GM12878 (cell line): Measurements from ENCODE around the gene CETN3. TPM values are rescaled to one million over a fixed set of nuclear protein-coding genes. Genes with fewer than 3 reads are reported as not detected.

Source experiments
- ATAC-seq: fragments of 200-7000 bp; cut with Tn5 transposase; 3 replicates; pipeline ENCODE4 v1.9.1; 2020; ENCODE audit warnings: mild to moderate bottlenecking, moderate library complexity
- BruUV-seq: library from RNA; stranded (reverse); fragments of 400-500 nt; replicated peaks from 2 replicates; lab custom pipeline; 2021; lab: Mats Ljungman, UMichigan
- CTCF ChIA-PET: fragments of 300-600 bp; sonication (Branson Sonifier 250); formaldehyde crosslinking; extraction: SDS; loops from one replicate; lab custom pipeline; 2021; ENCODE audit warnings: inconsistent platforms; lab: Yijun Ruan, JAX
- POLR2A ChIA-PET: fragments of 350-600 bp; formaldehyde crosslinking; extraction: SDS; loops from one replicate; lab custom pipeline; 2021; ENCODE audit warnings: inconsistent platforms; lab: Charles Lee
- RAD21 ChIA-PET: fragments of 300-600 bp; sonication (Branson Sonifier 250); formaldehyde crosslinking; loops from one replicate; lab custom pipeline; 2023; ENCODE audit warnings: antibody characterized with exemption; ENCODE audit not compliant: unreplicated experiment; lab: Charles Lee
- SMC1A ChIA-PET: fragments of 300-600 bp; sonication (Branson Sonifier 250); formaldehyde crosslinking; loops from one replicate; lab custom pipeline; 2023; ENCODE audit not compliant: unreplicated experiment, uncharacterized antibody; lab: Charles Lee
- DNase-seq: peaks from one replicate; pipeline ENCODE4 v3.0.0-alpha.2; 2011; ENCODE audit warnings: low read depth, low spot score
- FAIRE-seq: peaks from 3 replicates; lab custom pipeline; 2011; peaks lifted over from hg19 to GRCh38; lab: Jason Lieb, UNC
- H2AFZ ChIP-seq: 2 replicates; pipeline ENCODE4 v1.6.0; 2011; ENCODE audit warnings: low read depth, low read length, control low read depth; ENCODE audit not compliant: control insufficient read depth
- H3K27ac ChIP-seq: 2 replicates; pipeline ENCODE4 v1.5.1; 2011; ENCODE audit warnings: control low read depth; ENCODE audit not compliant: control insufficient read depth, insufficient read depth
- H3K27me3 ChIP-seq, 2 experiments: replicated peaks in 1 of 2; 2 replicates each; pipeline versions ENCODE4 v1.6.0 to v1.6.1; 2011; ENCODE audit warnings: low read length in 1 of 2; ENCODE audit not compliant: control insufficient read depth in 2 of 2, insufficient read depth in 2 of 2
- H3K36me3 ChIP-seq, 2 experiments: 2 replicates each; pipeline ENCODE4 v1.5.1; 2011; ENCODE audit warnings: low read length in 1 of 2; ENCODE audit not compliant: control insufficient read depth in 2 of 2, insufficient read depth in 2 of 2
- H3K4me1 ChIP-seq: 2 replicates; pipeline ENCODE4 v1.6.1; 2011; ENCODE audit warnings: mild to moderate bottlenecking, low read length, moderate library complexity, mixed read lengths; ENCODE audit not compliant: control insufficient read depth, insufficient read depth
- H3K4me2 ChIP-seq: 2 replicates; pipeline ENCODE4 v1.6.0; 2011; ENCODE audit warnings: control low read depth; ENCODE audit not compliant: control insufficient read depth, insufficient read depth
- H3K4me3 ChIP-seq: fragments of 200-600 bp; sonication (generic); 2 replicates; pipeline ENCODE4 v1.5.1; 2016
- H3K79me2 ChIP-seq: 2 replicates; pipeline ENCODE4 v1.6.0; 2011; ENCODE audit warnings: low read length; ENCODE audit not compliant: control insufficient read depth, insufficient read depth
- H3K9ac ChIP-seq: 2 replicates; pipeline ENCODE4 v1.8.0; 2011; ENCODE audit warnings: low read length, control low read depth, mixed read lengths; ENCODE audit not compliant: control insufficient read depth, insufficient read depth
- H3K9me3 ChIP-seq: replicated peaks from 3 replicates; pipeline ENCODE4 v1.5.1; 2011; ENCODE audit warnings: mild to moderate bottlenecking, low read length; ENCODE audit not compliant: control insufficient read depth, insufficient read depth
- H4K20me1 ChIP-seq: 2 replicates; pipeline ENCODE4 v1.6.0; 2011; ENCODE audit not compliant: control insufficient read depth, insufficient read depth
- IKZF2 ChIP-seq, 2 experiments: fragments of 450-650 bp; IDR thresholded peaks; 2 replicates each; pipeline ENCODE4 v1.6.1; 2017; ENCODE audit warnings: mild to moderate bottlenecking in 2 of 2, moderate library complexity in 2 of 2
- MTA2 ChIP-seq: fragments of 450-650 bp; IDR thresholded peaks from 2 replicates; pipeline ENCODE4 v1.6.1; 2016; ENCODE audit warnings: low read depth, mild to moderate bottlenecking, moderate library complexity
- RBBP5 ChIP-seq: fragments of 200-600 bp; sonication (generic); conservative IDR thresholded peaks from 2 replicates; pipeline ENCODE4 v1.6.1; 2016
- RELB ChIP-seq: fragments of 450-650 bp; IDR thresholded peaks from 2 replicates; pipeline ENCODE4 v1.6.1; 2017; ENCODE audit warnings: low read depth, mild to moderate bottlenecking, moderate library complexity
- SMC3 ChIP-seq: IDR thresholded peaks from 2 replicates; pipeline ENCODE4 v1.6.1; 2011; ENCODE audit warnings: low read length, improper control_type of control experiment, borderline replicate concordance
- ZBTB33 ChIP-seq: fragments of 450-650 bp; IDR thresholded peaks from 2 replicates; pipeline ENCODE4 v1.6.1; 2017; ENCODE audit warnings: mild to moderate bottlenecking
- in situ Hi-C: fragments of 300-500 bp; cut with MboI; formaldehyde crosslinking; loops from 9 replicates; pipeline ENCODE4 v1.14.3; 2018; ENCODE audit warnings: mixed read lengths
- intact Hi-C: fragments of 100-400 bp; cut with micrococcal nuclease; formaldehyde crosslinking; loops from one replicate; pipeline ENCODE4 v1.14.2; 2022; ENCODE audit not compliant: unreplicated experiment
- polyA plus RNA-seq, 11 experiments: library from polyadenylated mRNA; depleted of rRNA in 4 of 11; unstranded in 6 of 11; stranded (reverse) in 5 of 11; fragments of >200 nt; fragmentation: Nextera tagmentation in 4 of 11; fragmentation: Illumina TruSeq in 1 of 11; extraction: Ambion mirVana in 4 of 11; extraction: Trizol in 1 of 11; gene quantifications; 1 replicate in 1 of 11; 2 replicates in 10 of 11; pipeline versions ENCODE4 v1.2.1 to v1.2.3, GENCODE V29; 2011 to 2016; ENCODE audit warnings: inconsistent platforms in 2 of 11, missing spikeins in 2 of 11, low read depth in 1 of 11
- total RNA-seq, 4 experiments: library from RNA; depleted of rRNA in 3 of 4; stranded (reverse); fragments of >200 nt in 3 of 4; fragmentation: Illumina TruSeq in 1 of 4; extraction: Trizol in 1 of 4; gene quantifications; 2 replicates each; pipeline versions ENCODE4 v1.2.1 to v1.2.3, GENCODE V29; 2013 to 2021
- TF ChIP-seq, protein P1 (sequence below): fragments of 450-650 bp; IDR thresholded peaks from 2 replicates; pipeline ENCODE4 v1.6.1; 2017; ENCODE audit warnings: mild to moderate bottlenecking, moderate library complexity
- TF ChIP-seq, protein P2 (sequence below): IDR thresholded peaks from 2 replicates; pipeline ENCODE4 v1.6.1; 2012; ENCODE audit warnings: improper control_type of control experiment, low read depth, low read length; ENCODE audit not compliant: insufficient replicate concordance
- TF ChIP-seq, protein P3 (sequence below): fragments of 450-650 bp; IDR thresholded peaks from 2 replicates; pipeline ENCODE4 v1.6.1; 2017; ENCODE audit warnings: borderline replicate concordance

The CETN3 gene
- total and polyA plus RNA-seq, 10 of the 15 experiments (the other 5 are each of a cell fraction or from before 2014, with no cell fraction given): 16.8 to 59.1 (median 51.8) TPM

- H4K20me1 ChIP-seq: no peaks in the 10 kb centered on the region
- no TSS peak for BruUV-seq
- H3K36me3 ChIP-seq: no peaks in the 10 kb centered on the region
- FAIRE-seq: no peak
- SMC1A ChIA-PET: interaction anchor here (0.5 to 1.6 kb wide), 8 partner anchors 9 to 82 kb away, joined by 3 to 20 read pairs (median 4); no protein-coding TSS in a partner anchor
- no peaks in the 10 kb centered on the region for H3K27me3 ChIP-seq
- H3K9ac ChIP-seq: no peak overlapping the region
- CTCF ChIA-PET: interaction anchor here (1.3 kb wide), 2 partner anchors 9 to 32 kb away, joined by 3 to 6 read pairs; no protein-coding TSS in a partner anchor
- in situ Hi-C loops (no loop called here), intact Hi-C loops (no loop called here)
- H3K4me3 ChIP-seq: no peak overlapping the region
- no peaks in the 10 kb centered on the region for H3K4me1 ChIP-seq
- peak; percentile 74 for ATAC-seq
- DNase-seq: peak; percentile 60
- POLR2A ChIA-PET: interaction anchor here (1.5 kb wide), 1 partner anchor 9 kb away, joined by 6 read pairs; no protein-coding TSS in a partner anchor
- H3K79me2 ChIP-seq: no peaks in the 10 kb centered on the region
- no peak overlapping the region for H3K4me2 ChIP-seq
- peaks cover 1% of the 10 kb centered on the region; the same call in 2 of the 3 replicates for H3K9me3 ChIP-seq
- H3K27ac ChIP-seq: no peak overlapping the region
- RAD21 ChIA-PET: interaction anchor here (0.7 to 1.7 kb wide), 3 partner anchors 9 to 82 kb away, joined by 3 to 12 read pairs (median 3); no protein-coding TSS in a partner anchor
- peak overlapping the region; percentile 15 for H2AFZ ChIP-seq
- TF ChIP-seq, protein P1, sequence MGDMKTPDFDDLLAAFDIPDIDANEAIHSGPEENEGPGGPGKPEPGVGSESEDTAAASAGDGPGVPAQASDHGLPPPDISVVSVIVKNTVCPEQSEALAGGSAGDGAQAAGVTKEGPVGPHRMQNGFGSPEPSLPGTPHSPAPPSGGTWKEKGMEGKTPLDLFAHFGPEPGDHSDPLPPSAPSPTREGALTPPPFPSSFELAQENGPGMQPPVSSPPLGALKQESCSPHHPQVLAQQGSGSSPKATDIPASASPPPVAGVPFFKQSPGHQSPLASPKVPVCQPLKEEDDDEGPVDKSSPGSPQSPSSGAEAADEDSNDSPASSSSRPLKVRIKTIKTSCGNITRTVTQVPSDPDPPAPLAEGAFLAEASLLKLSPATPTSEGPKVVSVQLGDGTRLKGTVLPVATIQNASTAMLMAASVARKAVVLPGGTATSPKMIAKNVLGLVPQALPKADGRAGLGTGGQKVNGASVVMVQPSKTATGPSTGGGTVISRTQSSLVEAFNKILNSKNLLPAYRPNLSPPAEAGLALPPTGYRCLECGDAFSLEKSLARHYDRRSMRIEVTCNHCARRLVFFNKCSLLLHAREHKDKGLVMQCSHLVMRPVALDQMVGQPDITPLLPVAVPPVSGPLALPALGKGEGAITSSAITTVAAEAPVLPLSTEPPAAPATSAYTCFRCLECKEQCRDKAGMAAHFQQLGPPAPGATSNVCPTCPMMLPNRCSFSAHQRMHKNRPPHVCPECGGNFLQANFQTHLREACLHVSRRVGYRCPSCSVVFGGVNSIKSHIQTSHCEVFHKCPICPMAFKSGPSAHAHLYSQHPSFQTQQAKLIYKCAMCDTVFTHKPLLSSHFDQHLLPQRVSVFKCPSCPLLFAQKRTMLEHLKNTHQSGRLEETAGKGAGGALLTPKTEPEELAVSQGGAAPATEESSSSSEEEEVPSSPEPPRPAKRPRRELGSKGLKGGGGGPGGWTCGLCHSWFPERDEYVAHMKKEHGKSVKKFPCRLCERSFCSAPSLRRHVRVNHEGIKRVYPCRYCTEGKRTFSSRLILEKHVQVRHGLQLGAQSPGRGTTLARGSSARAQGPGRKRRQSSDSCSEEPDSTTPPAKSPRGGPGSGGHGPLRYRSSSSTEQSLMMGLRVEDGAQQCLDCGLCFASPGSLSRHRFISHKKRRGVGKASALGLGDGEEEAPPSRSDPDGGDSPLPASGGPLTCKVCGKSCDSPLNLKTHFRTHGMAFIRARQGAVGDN: no peak
- TF ChIP-seq MTA2 (no peak), SMC3 (no peak), IKZF2 (IDR thresholded peaks at IDR 0.05) (peak in 1 of 2 experiments; percentile 12; a peak in 1 of 4 replicates), RBBP5 (no peak), RELB (peak; percentile 15; the same call in 1 of the 2 replicates), ZBTB33 (no peak)
- TF ChIP-seq, protein P2, sequence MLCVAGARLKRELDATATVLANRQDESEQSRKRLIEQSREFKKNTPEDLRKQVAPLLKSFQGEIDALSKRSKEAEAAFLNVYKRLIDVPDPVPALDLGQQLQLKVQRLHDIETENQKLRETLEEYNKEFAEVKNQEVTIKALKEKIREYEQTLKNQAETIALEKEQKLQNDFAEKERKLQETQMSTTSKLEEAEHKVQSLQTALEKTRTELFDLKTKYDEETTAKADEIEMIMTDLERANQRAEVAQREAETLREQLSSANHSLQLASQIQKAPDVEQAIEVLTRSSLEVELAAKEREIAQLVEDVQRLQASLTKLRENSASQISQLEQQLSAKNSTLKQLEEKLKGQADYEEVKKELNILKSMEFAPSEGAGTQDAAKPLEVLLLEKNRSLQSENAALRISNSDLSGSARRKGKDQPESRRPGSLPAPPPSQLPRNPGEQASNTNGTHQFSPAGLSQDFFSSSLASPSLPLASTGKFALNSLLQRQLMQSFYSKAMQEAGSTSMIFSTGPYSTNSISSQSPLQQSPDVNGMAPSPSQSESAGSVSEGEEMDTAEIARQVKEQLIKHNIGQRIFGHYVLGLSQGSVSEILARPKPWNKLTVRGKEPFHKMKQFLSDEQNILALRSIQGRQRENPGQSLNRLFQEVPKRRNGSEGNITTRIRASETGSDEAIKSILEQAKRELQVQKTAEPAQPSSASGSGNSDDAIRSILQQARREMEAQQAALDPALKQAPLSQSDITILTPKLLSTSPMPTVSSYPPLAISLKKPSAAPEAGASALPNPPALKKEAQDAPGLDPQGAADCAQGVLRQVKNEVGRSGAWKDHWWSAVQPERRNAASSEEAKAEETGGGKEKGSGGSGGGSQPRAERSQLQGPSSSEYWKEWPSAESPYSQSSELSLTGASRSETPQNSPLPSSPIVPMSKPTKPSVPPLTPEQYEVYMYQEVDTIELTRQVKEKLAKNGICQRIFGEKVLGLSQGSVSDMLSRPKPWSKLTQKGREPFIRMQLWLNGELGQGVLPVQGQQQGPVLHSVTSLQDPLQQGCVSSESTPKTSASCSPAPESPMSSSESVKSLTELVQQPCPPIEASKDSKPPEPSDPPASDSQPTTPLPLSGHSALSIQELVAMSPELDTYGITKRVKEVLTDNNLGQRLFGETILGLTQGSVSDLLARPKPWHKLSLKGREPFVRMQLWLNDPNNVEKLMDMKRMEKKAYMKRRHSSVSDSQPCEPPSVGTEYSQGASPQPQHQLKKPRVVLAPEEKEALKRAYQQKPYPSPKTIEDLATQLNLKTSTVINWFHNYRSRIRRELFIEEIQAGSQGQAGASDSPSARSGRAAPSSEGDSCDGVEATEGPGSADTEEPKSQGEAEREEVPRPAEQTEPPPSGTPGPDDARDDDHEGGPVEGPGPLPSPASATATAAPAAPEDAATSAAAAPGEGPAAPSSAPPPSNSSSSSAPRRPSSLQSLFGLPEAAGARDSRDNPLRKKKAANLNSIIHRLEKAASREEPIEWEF: peak; percentile 61
- TF ChIP-seq, protein P3, sequence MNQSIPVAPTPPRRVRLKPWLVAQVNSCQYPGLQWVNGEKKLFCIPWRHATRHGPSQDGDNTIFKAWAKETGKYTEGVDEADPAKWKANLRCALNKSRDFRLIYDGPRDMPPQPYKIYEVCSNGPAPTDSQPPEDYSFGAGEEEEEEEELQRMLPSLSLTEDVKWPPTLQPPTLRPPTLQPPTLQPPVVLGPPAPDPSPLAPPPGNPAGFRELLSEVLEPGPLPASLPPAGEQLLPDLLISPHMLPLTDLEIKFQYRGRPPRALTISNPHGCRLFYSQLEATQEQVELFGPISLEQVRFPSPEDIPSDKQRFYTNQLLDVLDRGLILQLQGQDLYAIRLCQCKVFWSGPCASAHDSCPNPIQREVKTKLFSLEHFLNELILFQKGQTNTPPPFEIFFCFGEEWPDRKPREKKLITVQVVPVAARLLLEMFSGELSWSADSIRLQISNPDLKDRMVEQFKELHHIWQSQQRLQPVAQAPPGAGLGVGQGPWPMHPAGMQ: no peak
These were observed 62.1 kb downstream of the CETN3 start for GRCh38 chr5:90347462-90347861.
